ENCODE measurements around the gene PIH1D1.

PIH1D1 gene

DNA sequence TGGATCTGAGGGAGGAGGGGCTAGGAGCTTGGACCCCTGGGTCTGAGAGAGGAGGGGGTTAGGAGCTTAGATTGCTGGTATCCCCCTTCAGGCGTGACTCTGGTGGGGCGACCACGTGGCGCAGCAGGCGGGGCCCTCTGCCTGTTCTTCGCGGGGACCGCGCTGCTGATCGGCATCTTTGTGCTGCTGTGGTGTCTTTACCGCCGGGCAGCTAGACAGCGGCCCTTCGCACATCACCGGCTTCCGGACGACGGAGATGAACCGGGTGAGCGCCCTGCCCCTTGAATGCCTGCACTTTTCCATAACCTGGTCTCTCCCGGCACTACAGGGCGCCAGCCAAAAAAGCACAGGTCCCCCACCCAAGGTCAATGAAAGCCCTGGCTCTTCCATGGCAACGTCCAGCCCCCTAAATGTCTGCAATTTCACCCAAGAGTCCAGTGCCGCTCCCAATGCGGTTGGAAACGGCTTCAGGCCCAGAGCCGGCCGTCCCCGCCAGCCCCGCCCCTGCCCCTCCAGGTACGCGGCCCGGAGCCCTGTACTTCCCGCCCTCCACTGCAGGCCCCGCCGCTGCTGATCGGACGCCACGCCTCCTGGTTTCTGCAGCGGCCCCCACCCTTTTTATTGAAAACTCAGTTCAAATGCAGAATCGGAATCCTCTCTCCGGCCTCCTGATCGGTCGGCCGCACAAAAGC lies 23.6 kb downstream of the PIH1D1 start:
- Histone ChIP-seq H3K27me3 (ENCODE audit: insufficient read depth, low read length, poor library complexity, severe bottlenecking) (no peaks in the 10 kb centered on the region), H3K4me3 (ENCODE audit: low read length, poor library complexity, severe bottlenecking) (no peak overlapping the region), H3K9me3 (ENCODE audit: insufficient read depth, low read depth, low read length) (no peaks in the 10 kb centered on the region), H3K9me2 (replicated peaks; ENCODE audit: low read depth, low read length) (no peaks in the 10 kb centered on the region), H3K79me2 (ENCODE audit: insufficient read depth, low read length) (no peaks in the 10 kb centered on the region), H3K9ac (ENCODE audit: low read depth, low read length, poor library complexity, severe bottlenecking) (no peak overlapping the region), H3K4me2 (ENCODE audit: low read depth, low read length, poor library complexity, severe bottlenecking) (no peak overlapping the region), H3K4me1 (ENCODE audit: insufficient read depth, low read length, poor library complexity, severe bottlenecking) (peaks cover 32% of the 10 kb centered on the region), H3F3A (ENCODE audit: low read depth) (no peaks in the 10 kb centered on the region), H2AFZ (ENCODE audit: low read length) (no peak overlapping the region), H4K20me1 (ENCODE audit: insufficient read depth, low read length, poor library complexity, severe bottlenecking) (no peaks in the 10 kb centered on the region), H3K36me3 (ENCODE audit: insufficient read depth, low read length) (no peaks in the 10 kb centered on the region)
- TF ChIP-seq EZH2phosphoT487 (IDR thresholded peaks at IDR 0.05; ENCODE audit: borderline replicate concordance) = no peak
- TF ChIP-seq, protein P1, sequence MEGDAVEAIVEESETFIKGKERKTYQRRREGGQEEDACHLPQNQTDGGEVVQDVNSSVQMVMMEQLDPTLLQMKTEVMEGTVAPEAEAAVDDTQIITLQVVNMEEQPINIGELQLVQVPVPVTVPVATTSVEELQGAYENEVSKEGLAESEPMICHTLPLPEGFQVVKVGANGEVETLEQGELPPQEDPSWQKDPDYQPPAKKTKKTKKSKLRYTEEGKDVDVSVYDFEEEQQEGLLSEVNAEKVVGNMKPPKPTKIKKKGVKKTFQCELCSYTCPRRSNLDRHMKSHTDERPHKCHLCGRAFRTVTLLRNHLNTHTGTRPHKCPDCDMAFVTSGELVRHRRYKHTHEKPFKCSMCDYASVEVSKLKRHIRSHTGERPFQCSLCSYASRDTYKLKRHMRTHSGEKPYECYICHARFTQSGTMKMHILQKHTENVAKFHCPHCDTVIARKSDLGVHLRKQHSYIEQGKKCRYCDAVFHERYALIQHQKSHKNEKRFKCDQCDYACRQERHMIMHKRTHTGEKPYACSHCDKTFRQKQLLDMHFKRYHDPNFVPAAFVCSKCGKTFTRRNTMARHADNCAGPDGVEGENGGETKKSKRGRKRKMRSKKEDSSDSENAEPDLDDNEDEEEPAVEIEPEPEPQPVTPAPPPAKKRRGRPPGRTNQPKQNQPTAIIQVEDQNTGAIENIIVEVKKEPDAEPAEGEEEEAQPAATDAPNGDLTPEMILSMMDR (conservative IDR thresholded peaks at IDR 0.05; ENCODE audit: low read length) = no peak

DNA sequence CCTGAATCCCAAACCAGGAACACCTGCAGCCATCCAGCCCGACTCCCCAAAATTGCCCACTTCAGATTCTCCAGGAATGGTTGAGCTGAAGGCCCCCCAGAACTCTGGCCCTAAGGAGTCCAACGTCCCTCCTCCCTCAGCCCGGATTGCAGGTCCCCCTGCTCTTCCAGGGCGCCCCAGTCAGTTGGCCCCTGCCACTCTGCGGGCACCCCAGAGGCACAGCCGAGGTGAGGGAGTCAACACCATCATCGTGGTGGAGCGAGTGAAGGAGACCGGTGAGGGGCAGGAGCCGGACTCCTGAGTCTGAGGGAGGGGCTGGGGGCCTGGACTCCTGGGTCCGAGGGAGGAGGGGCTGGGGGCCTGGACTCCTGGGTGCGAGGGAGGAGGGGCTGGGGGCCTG lies 24.3 kb downstream of the PIH1D1 start:
- no peaks in the 10 kb centered on the region for H3F3A ChIP-seq (ENCODE audit: low read depth)
- H3K79me2 ChIP-seq (ENCODE audit: insufficient read depth, low read length) = no peaks in the 10 kb centered on the region
- H3K4me1 ChIP-seq (ENCODE audit: insufficient read depth, low read length, poor library complexity, severe bottlenecking) = peaks cover 35% of the 10 kb centered on the region
- no peak overlapping the region for H3K4me2 ChIP-seq (ENCODE audit: low read depth, low read length, poor library complexity, severe bottlenecking)
- H3K9ac ChIP-seq (ENCODE audit: low read depth, low read length, poor library complexity, severe bottlenecking) = no peak overlapping the region
- no peak overlapping the region for H2AFZ ChIP-seq (ENCODE audit: low read length)
- no peaks in the 10 kb centered on the region for H3K9me3 ChIP-seq (ENCODE audit: insufficient read depth, low read depth, low read length)
- no peaks in the 10 kb centered on the region for H3K27me3 ChIP-seq (ENCODE audit: insufficient read depth, low read length, poor library complexity, severe bottlenecking)
- no peaks in the 10 kb centered on the region for H3K9me2 ChIP-seq (replicated peaks; ENCODE audit: low read depth, low read length)
- TF ChIP-seq, protein P1 (conservative IDR thresholded peaks at IDR 0.05; ENCODE audit: low read length) = no peak
- no peak for TF ChIP-seq EZH2phosphoT487 (IDR thresholded peaks at IDR 0.05; ENCODE audit: borderline replicate concordance)
- no peaks in the 10 kb centered on the region for H4K20me1 ChIP-seq (ENCODE audit: insufficient read depth, low read length, poor library complexity, severe bottlenecking)
- no peaks in the 10 kb centered on the region for H3K36me3 ChIP-seq (ENCODE audit: insufficient read depth, low read length)
- H3K4me3 ChIP-seq (ENCODE audit: low read length, poor library complexity, severe bottlenecking) = no peak overlapping the region

DNA sequence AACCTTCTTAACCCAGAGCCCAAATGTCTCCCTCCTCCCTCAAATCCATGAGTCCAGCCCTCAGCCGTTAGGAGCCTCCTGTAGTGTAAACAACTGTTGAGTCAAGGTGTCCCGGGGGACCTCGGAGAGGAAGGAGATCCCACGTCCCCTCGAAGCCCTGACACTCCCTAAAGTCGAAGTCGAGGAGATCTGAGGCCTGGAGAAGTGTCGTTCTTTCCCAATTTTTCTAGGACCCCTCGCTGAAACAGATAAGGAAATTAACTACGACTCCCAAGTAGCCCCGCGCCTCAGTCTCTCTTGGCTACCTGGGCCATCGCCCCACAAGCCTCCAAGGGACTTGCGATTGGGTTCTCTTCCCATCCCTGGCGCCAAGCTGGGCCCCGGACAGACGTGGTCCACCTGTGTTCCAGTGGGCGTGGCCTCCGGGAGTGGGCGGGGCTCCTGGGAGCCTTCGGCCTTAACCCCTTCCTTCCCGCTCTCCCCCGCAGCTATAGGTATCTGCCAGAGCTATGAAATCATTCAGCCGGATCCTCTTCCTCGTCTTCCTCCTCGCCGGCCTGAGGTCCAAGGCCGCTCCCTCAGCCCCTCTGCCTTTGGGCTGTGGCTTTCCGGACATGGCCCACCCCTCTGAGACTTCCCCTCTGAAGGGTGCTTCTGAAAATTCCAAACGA lies 25.6 kb downstream of the PIH1D1 start:
- Histone ChIP-seq H2AFZ (ENCODE audit: low read length) (no peak overlapping the region), H3K9me3 (ENCODE audit: insufficient read depth, low read depth, low read length) (no peaks in the 10 kb centered on the region), H3K9ac (ENCODE audit: low read depth, low read length, poor library complexity, severe bottlenecking) (no peak overlapping the region), H3K9me2 (replicated peaks; ENCODE audit: low read depth, low read length) (no peaks in the 10 kb centered on the region), H3K4me3 (ENCODE audit: low read length, poor library complexity, severe bottlenecking) (no peak overlapping the region), H3K79me2 (ENCODE audit: insufficient read depth, low read length) (no peaks in the 10 kb centered on the region), H3K36me3 (ENCODE audit: insufficient read depth, low read length) (no peaks in the 10 kb centered on the region), H3K27me3 (ENCODE audit: insufficient read depth, low read length, poor library complexity, severe bottlenecking) (no peaks in the 10 kb centered on the region), H3F3A (ENCODE audit: low read depth) (no peaks in the 10 kb centered on the region), H3K4me2 (ENCODE audit: low read depth, low read length, poor library complexity, severe bottlenecking) (no peak overlapping the region), H4K20me1 (ENCODE audit: insufficient read depth, low read length, poor library complexity, severe bottlenecking) (no peaks in the 10 kb centered on the region), H3K4me1 (ENCODE audit: insufficient read depth, low read length, poor library complexity, severe bottlenecking) (peaks cover 35% of the 10 kb centered on the region)
- no peak for TF ChIP-seq EZH2phosphoT487 (IDR thresholded peaks at IDR 0.05; ENCODE audit: borderline replicate concordance)
- TF ChIP-seq, protein P1 (conservative IDR thresholded peaks at IDR 0.05; ENCODE audit: low read length) = no peak

All from Loucy (cell line).